HepG2 (cell line): Measurements from ENCODE around the gene FAM222A.

Source experiments
- CBX5 ChIP-seq: sonication (generic); formaldehyde crosslinking; IDR thresholded peaks from 2 replicates; pipeline ENCODE4 v1.4.0; 2020; ENCODE audit warnings: missing genetic modification reagents, borderline replicate concordance
- EZH2 ChIP-seq: conservative IDR thresholded peaks from 2 replicates; pipeline ENCODE4 v1.6.1; 2012; ENCODE audit warnings: mild to moderate bottlenecking, low read depth, low read length, moderate library complexity
- HCFC1 ChIP-seq: fragments of 150-350 bp; IDR thresholded peaks from 2 replicates; pipeline ENCODE4 v1.6.1; 2014; ENCODE audit warnings: low read depth, low read length
- JUNB ChIP-seq: sonication (generic); formaldehyde crosslinking; IDR thresholded peaks from 2 replicates; pipeline ENCODE4 v1.8.0; 2022; ENCODE audit warnings: missing genetic modification reagents, mild to moderate bottlenecking, borderline replicate concordance
- MYC ChIP-seq: sonication (generic); formaldehyde crosslinking; IDR thresholded peaks from 2 replicates; pipeline ENCODE4 v1.9.0; 2021; ENCODE audit warnings: missing genetic modification reagents, borderline replicate concordance
- NONO ChIP-seq, 2 experiments: fragments of 450-650 bp in 1 of 2; sonication (generic) in 1 of 2; formaldehyde crosslinking in 1 of 2; IDR thresholded peaks in 1 of 2; conservative IDR thresholded peaks in 1 of 2; 2 replicates each; pipeline versions ENCODE4 v1.6.1 to v1.8.0; 2017 to 2022; ENCODE audit warnings: mild to moderate bottlenecking in 1 of 2, missing genetic modification reagents in 1 of 2, moderate library complexity in 1 of 2
- REPIN1 ChIP-seq: sonication (generic); formaldehyde crosslinking; IDR thresholded peaks from 2 replicates; pipeline ENCODE4 v1.8.0; 2022; ENCODE audit warnings: missing genetic modification reagents, low read depth, mild to moderate bottlenecking, borderline replicate concordance
- SMARCC2 ChIP-seq: fragments of 450-650 bp; IDR thresholded peaks from 2 replicates; pipeline ENCODE4 v1.6.1; 2017; ENCODE audit warnings: antibody characterized with exemption, mild to moderate bottlenecking
- U2AF2 ChIP-seq: fragments of 200-400 bp; formaldehyde crosslinking; IDR thresholded peaks from 2 replicates; pipeline ENCODE4 v1.6.1; 2017; ENCODE audit warnings: low read depth, mild to moderate bottlenecking, low read length
- YY1 ChIP-seq: IDR thresholded peaks from 2 replicates; pipeline ENCODE4 v1.6.1; 2011; ENCODE audit warnings: low read length, low read depth, moderate library complexity, mild to moderate bottlenecking; ENCODE audit not compliant: insufficient read depth, insufficient replicate concordance
- TF ChIP-seq, protein P1 (sequence below): sonication (generic); formaldehyde crosslinking; IDR thresholded peaks from 2 replicates; pipeline ENCODE4 v1.5.0; 2020; ENCODE audit warnings: missing genetic modification reagents
- TF ChIP-seq, protein P2 (sequence below): sonication (generic); formaldehyde crosslinking; IDR thresholded peaks from 2 replicates; pipeline ENCODE4 v1.5.0; 2020; ENCODE audit warnings: mild to moderate bottlenecking, missing genetic modification reagents, moderate library complexity
- TF ChIP-seq, protein P3 (sequence below), 2 experiments: IDR thresholded peaks; 2 replicates each; pipeline ENCODE4 v1.6.1; 2011 to 2012; ENCODE audit warnings: low read length in 2 of 2, borderline replicate concordance in 1 of 2, low read depth in 1 of 2, mild to moderate bottlenecking in 1 of 2, moderate library complexity in 1 of 2
- TF ChIP-seq, protein P4 (sequence below): sonication (generic); formaldehyde crosslinking; IDR thresholded peaks from 2 replicates; pipeline ENCODE4 v1.8.1; 2023; ENCODE audit warnings: mild to moderate bottlenecking, missing genetic modification reagents

DNA sequence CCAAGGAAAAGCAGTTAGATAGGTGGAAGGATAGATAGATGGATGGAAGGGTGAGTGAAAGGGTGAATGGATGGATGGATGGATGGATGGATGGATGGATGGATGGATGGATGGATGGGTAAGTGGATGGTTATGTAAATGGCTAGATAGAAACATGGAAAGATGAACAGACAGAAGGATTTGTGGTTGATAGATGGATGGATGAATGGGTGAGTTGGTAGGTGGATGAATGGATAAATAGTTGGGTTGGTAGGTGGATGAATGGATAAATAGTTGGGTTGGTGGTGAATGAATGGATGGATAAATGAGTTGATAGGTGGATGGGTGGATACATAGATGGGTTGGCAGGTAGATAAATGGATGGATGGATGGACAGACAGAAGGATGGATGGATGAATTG, 30.3 kb upstream of the FAM222A start:
- TF ChIP-seq SMARCC2 (no peak), CBX5 (CRISPR knock-in tag) (no peak), EZH2 (no peak), HCFC1 (no peak), YY1 (no peak), U2AF2 (no peak), NONO (IDR thresholded peaks at IDR 0.05) (no peak), NONO (CRISPR knock-in tag; conservative IDR thresholded peaks at IDR 0.05) (no peak), REPIN1 (no peak), MYC (CRISPR knock-in tag) (no peak), JUNB (CRISPR knock-in tag) (no peak)
- TF ChIP-seq, protein P1, sequence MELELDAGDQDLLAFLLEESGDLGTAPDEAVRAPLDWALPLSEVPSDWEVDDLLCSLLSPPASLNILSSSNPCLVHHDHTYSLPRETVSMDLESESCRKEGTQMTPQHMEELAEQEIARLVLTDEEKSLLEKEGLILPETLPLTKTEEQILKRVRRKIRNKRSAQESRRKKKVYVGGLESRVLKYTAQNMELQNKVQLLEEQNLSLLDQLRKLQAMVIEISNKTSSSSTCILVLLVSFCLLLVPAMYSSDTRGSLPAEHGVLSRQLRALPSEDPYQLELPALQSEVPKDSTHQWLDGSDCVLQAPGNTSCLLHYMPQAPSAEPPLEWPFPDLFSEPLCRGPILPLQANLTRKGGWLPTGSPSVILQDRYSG (CRISPR knock-in tag), result no peak
- TF ChIP-seq, protein P2, sequence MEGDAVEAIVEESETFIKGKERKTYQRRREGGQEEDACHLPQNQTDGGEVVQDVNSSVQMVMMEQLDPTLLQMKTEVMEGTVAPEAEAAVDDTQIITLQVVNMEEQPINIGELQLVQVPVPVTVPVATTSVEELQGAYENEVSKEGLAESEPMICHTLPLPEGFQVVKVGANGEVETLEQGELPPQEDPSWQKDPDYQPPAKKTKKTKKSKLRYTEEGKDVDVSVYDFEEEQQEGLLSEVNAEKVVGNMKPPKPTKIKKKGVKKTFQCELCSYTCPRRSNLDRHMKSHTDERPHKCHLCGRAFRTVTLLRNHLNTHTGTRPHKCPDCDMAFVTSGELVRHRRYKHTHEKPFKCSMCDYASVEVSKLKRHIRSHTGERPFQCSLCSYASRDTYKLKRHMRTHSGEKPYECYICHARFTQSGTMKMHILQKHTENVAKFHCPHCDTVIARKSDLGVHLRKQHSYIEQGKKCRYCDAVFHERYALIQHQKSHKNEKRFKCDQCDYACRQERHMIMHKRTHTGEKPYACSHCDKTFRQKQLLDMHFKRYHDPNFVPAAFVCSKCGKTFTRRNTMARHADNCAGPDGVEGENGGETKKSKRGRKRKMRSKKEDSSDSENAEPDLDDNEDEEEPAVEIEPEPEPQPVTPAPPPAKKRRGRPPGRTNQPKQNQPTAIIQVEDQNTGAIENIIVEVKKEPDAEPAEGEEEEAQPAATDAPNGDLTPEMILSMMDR, result no peak
- TF ChIP-seq, protein P3, sequence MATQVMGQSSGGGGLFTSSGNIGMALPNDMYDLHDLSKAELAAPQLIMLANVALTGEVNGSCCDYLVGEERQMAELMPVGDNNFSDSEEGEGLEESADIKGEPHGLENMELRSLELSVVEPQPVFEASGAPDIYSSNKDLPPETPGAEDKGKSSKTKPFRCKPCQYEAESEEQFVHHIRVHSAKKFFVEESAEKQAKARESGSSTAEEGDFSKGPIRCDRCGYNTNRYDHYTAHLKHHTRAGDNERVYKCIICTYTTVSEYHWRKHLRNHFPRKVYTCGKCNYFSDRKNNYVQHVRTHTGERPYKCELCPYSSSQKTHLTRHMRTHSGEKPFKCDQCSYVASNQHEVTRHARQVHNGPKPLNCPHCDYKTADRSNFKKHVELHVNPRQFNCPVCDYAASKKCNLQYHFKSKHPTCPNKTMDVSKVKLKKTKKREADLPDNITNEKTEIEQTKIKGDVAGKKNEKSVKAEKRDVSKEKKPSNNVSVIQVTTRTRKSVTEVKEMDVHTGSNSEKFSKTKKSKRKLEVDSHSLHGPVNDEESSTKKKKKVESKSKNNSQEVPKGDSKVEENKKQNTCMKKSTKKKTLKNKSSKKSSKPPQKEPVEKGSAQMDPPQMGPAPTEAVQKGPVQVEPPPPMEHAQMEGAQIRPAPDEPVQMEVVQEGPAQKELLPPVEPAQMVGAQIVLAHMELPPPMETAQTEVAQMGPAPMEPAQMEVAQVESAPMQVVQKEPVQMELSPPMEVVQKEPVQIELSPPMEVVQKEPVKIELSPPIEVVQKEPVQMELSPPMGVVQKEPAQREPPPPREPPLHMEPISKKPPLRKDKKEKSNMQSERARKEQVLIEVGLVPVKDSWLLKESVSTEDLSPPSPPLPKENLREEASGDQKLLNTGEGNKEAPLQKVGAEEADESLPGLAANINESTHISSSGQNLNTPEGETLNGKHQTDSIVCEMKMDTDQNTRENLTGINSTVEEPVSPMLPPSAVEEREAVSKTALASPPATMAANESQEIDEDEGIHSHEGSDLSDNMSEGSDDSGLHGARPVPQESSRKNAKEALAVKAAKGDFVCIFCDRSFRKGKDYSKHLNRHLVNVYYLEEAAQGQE (IDR thresholded peaks at IDR 0.05; ENCODE audit: borderline replicate concordance in 1 of 2, low read depth in 1 of 2, low read length in 2 of 2), result no peak
- TF ChIP-seq, protein P4, sequence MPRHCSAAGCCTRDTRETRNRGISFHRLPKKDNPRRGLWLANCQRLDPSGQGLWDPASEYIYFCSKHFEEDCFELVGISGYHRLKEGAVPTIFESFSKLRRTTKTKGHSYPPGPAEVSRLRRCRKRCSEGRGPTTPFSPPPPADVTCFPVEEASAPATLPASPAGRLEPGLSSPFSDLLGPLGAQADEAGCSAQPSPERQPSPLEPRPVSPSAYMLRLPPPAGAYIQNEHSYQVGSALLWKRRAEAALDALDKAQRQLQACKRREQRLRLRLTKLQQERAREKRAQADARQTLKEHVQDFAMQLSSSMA (CRISPR knock-in tag), result no peak
